Measurements from ENCODE around the gene RCSD1. TPM values are rescaled to one million over a fixed set of nuclear protein-coding genes. Genes with fewer than 3 reads are reported as not detected.

RCSD1 gene
- total RNA-seq, 1 experiment from 2014 or later = 0.50 TPM

GRCh38 chr1:167665469-167665868 is 35.4 kb downstream of the RCSD1 start (continued):
- TF ChIP-seq ZNF425 (CRISPR knock-in tag; conservative IDR thresholded peaks at IDR 0.05) (no peak), CREB1 (CRISPR knock-in tag; IDR thresholded peaks at IDR 0.05) (no peak), ZNF281 (CRISPR knock-in tag; IDR thresholded peaks at IDR 0.05) (no peak), ZNF232 (CRISPR knock-in tag; IDR thresholded peaks at IDR 0.05) (no peak)

- Mint-ChIP-seq H3K9me3 (no peaks in the 10 kb centered on the region), H3K4me1 (peaks cover 18% of the 10 kb centered on the region), H3K4me3 (no peak overlapping the region), H3K27ac (no peak overlapping the region), H3K36me3 (no peaks in the 10 kb centered on the region), H3K27me3 (ENCODE audit: low read depth) (no peaks in the 10 kb centered on the region; the same call in 1 of the 2 replicates)
- TF ChIP-seq CTCF (IDR thresholded peaks at IDR 0.05) (no peak), USF1 (CRISPR knock-in tag; IDR thresholded peaks at IDR 0.05) (no peak), RELA (CRISPR knock-in tag; IDR thresholded peaks at IDR 0.05; ENCODE audit: borderline replicate concordance) (no peak), CREB1 (CRISPR knock-in tag; IDR thresholded peaks at IDR 0.05) (no peak), CREM (CRISPR knock-in tag; IDR thresholded peaks at IDR 0.05) (no peak), EMX1 (CRISPR knock-in tag; IDR thresholded peaks at IDR 0.05) (no peak), TP53 (CRISPR knock-in tag; IDR thresholded peaks at IDR 0.05) (no peak), SOX15 (CRISPR knock-in tag; IDR thresholded peaks at IDR 0.05) (no peak), E2F5 (CRISPR knock-in tag; IDR thresholded peaks at IDR 0.05) (no peak), ZNF532 (CRISPR knock-in tag; IDR thresholded peaks at IDR 0.05; ENCODE audit: borderline replicate concordance) (no peak), AFF4 (CRISPR knock-in tag; IDR thresholded peaks at IDR 0.05; ENCODE audit: borderline replicate concordance) (no peak), ZNF263 (CRISPR knock-in tag; IDR thresholded peaks at IDR 0.05; ENCODE audit: low read depth) (no peak), FOXP1 (CRISPR knock-in tag; IDR thresholded peaks at IDR 0.05; ENCODE audit: borderline replicate concordance) (no peak)
- CTCF ChIA-PET = interaction anchor here (0.5 to 1.6 kb wide), 2 partner anchors 20 to 391 kb away, joined by 3 to 13 read pairs; no protein-coding TSS in a partner anchor
- 0 out of 2 replicates have a peak, but pooled peaks have one; percentile 15 for ATAC-seq
- POLR2A ChIA-PET = no interaction called here
- DNase-seq (ENCODE audit: low spot score) = no peak
Observed at GRCh38 chr1:167666416-167666815, 36.4 kb downstream of the RCSD1 start.

All from WTC11 (cell line).